ENCODE measurements around the gene VRK1.

DNA sequence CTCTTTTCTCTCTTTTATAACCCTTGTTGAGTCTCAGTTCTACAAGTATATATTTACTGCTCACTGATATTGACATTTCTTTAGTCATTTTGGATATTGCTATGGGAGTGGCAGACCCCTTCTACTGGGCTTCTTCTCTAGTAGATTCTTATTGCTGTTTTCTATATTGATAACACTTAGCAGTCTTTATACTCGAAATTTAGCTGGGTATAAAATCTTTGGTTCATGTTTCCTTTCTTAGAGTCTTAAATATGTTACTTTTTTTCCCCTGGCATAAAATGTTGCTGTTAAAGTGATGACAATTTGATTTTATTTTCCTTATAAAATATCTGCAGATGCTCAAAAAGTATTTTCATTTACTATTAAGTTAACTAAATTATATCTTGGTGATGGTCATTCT is 32.6 kb downstream of the VRK1 start:
- TF ChIP-seq, protein P1, sequence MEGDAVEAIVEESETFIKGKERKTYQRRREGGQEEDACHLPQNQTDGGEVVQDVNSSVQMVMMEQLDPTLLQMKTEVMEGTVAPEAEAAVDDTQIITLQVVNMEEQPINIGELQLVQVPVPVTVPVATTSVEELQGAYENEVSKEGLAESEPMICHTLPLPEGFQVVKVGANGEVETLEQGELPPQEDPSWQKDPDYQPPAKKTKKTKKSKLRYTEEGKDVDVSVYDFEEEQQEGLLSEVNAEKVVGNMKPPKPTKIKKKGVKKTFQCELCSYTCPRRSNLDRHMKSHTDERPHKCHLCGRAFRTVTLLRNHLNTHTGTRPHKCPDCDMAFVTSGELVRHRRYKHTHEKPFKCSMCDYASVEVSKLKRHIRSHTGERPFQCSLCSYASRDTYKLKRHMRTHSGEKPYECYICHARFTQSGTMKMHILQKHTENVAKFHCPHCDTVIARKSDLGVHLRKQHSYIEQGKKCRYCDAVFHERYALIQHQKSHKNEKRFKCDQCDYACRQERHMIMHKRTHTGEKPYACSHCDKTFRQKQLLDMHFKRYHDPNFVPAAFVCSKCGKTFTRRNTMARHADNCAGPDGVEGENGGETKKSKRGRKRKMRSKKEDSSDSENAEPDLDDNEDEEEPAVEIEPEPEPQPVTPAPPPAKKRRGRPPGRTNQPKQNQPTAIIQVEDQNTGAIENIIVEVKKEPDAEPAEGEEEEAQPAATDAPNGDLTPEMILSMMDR (conservative IDR thresholded peaks at IDR 0.05; ENCODE audit: low read length): no peak
- no peak for TF ChIP-seq EZH2phosphoT487 (IDR thresholded peaks at IDR 0.05; ENCODE audit: borderline replicate concordance, low read depth, low read length)
